Thymus (tissue), 11 donors: Measurements from ENCODE around the gene FAM3A. TPM values are rescaled to one million over a fixed set of nuclear protein-coding genes. Genes with fewer than 3 reads are reported as not detected.

Source experiments
- DNase-seq, 9 donors: peaks; one replicate each; pipeline ENCODE4 v3.0.0-alpha.2; 2013; ENCODE audit warnings: low spot score in 9 of 9, low read depth in 6 of 9, missing footprints in 1 of 9
- H3K27ac ChIP-seq, 2 donors: one replicate each; pipeline ENCODE4 v1.5.1; 2013; ENCODE audit warnings: control low read depth in 1 of 2, low read depth in 1 of 2, low read length in 1 of 2, mild to moderate bottlenecking in 1 of 2, moderate library complexity in 1 of 2
- H3K27me3 ChIP-seq, 2 donors: one replicate each; pipeline ENCODE4 v1.5.1; 2013; ENCODE audit warnings: low read length in 1 of 2; ENCODE audit not compliant: control insufficient read depth in 2 of 2, insufficient read depth in 1 of 2
- H3K36me3 ChIP-seq, 2 donors: one replicate each; pipeline ENCODE4 v1.5.1; 2013; ENCODE audit warnings: low read length in 1 of 2, mild to moderate bottlenecking in 1 of 2, moderate library complexity in 1 of 2; ENCODE audit not compliant: control insufficient read depth in 2 of 2, insufficient read depth in 2 of 2
- H3K4me1 ChIP-seq, 2 donors: one replicate each; pipeline ENCODE4 v1.5.1; 2013; ENCODE audit warnings: low read length in 2 of 2; ENCODE audit not compliant: control insufficient read depth in 2 of 2, insufficient read depth in 2 of 2
- H3K4me3 ChIP-seq, 2 donors: one replicate each; pipeline ENCODE4 v1.5.1; 2013; ENCODE audit warnings: low read length in 2 of 2, control low read depth in 1 of 2, mild to moderate bottlenecking in 1 of 2
- H3K9me3 ChIP-seq, 2 donors: one replicate each; pipeline ENCODE4 v1.5.1; 2013; ENCODE audit warnings: low read length in 1 of 2, mild to moderate bottlenecking in 1 of 2; ENCODE audit not compliant: control insufficient read depth in 2 of 2, insufficient read depth in 1 of 2
- WGBS: extraction: QIAGEN DNeasy Blood & Tissue Kit; methylation state at CpG from one replicate; pipeline ENCODE4 v1.1.7; 2013; 5-methylcytosine and 5-hydroxymethylcytosine counted together
- polyA plus RNA-seq: library from polyadenylated mRNA; stranded (reverse); fragments of 200-250 nt; gene quantifications from one replicate; pipeline ENCODE4 v1.2.3, GENCODE V29; 2013
- total RNA-seq: library from RNA; stranded (reverse); fragments of 120-200 nt; gene quantifications from one replicate; pipeline ENCODE4 v1.2.4, GENCODE V29; 2013
- donor health status: healthy.

FAM3A gene
- total and polyA plus RNA-seq, 2 donors = 18.4 to 73.4 TPM

DNA sequence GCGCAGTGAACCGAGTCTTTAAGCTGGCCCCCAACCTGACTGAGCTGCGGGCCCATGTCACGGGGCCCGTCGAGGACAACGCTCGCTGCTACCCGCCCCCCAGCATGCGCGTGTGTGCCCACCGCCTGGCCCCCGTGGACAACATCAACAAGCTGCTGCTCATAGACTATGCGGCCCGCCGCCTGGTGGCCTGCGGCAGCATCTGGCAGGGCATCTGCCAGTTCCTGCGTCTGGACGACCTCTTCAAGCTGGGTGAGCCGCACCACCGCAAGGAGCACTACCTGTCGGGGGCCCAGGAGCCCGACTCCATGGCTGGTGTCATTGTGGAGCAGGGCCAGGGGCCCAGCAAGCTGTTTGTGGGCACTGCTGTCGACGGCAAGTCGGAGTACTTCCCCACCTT lies 55.7 kb downstream of the FAM3A start:
- H3K27me3 ChIP-seq = peaks cover 0 to 8% of the 10 kb centered on the region in 2 donors

DNA sequence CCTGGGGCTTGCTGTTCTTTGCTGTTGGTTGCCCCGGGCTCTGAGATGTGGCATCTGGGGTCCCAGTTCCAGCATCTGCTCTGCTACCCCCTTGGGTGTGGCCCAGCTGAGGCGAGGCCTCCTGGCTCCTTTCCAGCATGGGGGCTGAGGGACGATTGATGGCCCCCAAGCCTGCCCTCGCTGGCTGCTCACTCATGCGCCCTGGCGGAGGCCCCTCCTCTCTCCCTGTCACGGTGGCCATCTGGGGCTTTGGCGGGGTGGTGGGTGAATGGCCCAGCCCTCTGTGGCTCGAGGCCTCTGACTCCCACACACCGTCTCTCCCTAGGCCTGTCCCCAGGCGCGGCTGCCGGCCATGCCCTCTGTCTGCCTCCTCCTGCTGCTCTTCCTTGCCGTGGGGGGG lies 56.2 kb downstream of the FAM3A start:
- Histone ChIP-seq H3K27me3 (peaks cover 0 to 8% of the 10 kb centered on the region in 2 donors), H3K4me3 (no peak overlapping the region), H3K4me1 (peaks cover 2 to 5% of the 10 kb centered on the region in 2 donors), H3K9me3 (peaks cover 0 to 7% of the 10 kb centered on the region in 2 donors), H3K27ac (no peak overlapping the region), H3K36me3 (peaks cover 0 to 18% of the 10 kb centered on the region in 2 donors)
- no peak for DNase-seq
- 88% methylated on average over 14 of the region's 14 CpGs for WGBS

More for the DNA sequence above, 55.7 kb downstream of the FAM3A start:
- no peak for DNase-seq
- Histone ChIP-seq H3K27ac (no peak overlapping the region), H3K36me3 (peaks cover under 1 to 20% of the 10 kb centered on the region in 2 donors), H3K4me3 (no peak overlapping the region), H3K4me1 (peaks cover 2 to 5% of the 10 kb centered on the region in 2 donors), H3K9me3 (peaks cover 0 to 7% of the 10 kb centered on the region in 2 donors)
- WGBS = 96% methylated on average over 26 of the region's 26 CpGs

DNA sequence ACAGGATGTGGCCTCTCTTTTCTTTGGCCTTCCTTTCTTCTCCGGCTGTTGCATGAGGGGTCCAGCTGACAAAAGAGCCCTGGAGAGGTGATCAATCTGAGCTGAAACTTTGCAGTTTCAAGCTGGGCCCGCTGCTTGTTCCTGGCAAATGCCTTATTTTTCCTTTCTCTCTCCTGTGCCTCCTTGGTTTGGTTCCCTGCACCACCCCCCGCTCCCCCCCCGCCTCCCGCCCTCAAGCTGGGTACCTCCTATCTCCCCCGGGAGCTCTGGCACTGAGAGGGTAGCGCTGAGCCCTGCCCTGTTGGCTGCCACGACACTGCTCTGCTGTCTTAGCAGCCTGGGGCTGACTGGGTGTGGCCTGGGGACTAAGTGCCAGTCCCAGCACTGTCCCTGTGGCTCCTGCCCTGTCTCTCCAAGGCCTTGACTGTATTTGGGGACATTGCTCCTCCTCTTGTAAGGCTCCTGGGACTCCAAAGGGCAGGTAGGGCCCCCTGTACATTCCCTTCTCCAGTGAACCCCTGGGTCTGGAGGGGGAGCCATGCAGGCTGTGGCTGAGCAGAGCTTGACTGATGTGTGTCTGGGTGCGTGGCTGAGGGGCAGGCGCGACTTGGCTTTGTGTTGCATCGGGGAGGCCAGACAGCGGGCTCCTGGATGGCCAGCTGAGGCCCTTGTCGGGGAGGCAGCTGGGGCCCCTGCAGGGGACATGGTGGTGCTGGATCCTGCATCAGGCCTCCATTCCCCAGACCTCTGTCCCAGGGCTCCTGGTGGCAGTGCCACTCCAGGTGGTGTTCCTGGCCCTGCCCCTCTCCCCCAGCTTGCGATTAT lies 56.9 kb downstream of the FAM3A start:
- Histone ChIP-seq H3K27me3 (peaks cover 0 to 8% of the 10 kb centered on the region in 2 donors), H3K27ac (no peak overlapping the region), H3K4me1 (peaks cover 2 to 5% of the 10 kb centered on the region in 2 donors), H3K4me3 (peak overlapping the region; percentile 42 to 66), H3K9me3 (peaks cover 0 to 4% of the 10 kb centered on the region in 2 donors), H3K36me3 (peaks cover 0 to 13% of the 10 kb centered on the region in 2 donors)
- WGBS = 73% methylated on average over 15 of the region's 15 CpGs
- DNase-seq = peak in 1 of 9 donors; percentile 9

DNA sequence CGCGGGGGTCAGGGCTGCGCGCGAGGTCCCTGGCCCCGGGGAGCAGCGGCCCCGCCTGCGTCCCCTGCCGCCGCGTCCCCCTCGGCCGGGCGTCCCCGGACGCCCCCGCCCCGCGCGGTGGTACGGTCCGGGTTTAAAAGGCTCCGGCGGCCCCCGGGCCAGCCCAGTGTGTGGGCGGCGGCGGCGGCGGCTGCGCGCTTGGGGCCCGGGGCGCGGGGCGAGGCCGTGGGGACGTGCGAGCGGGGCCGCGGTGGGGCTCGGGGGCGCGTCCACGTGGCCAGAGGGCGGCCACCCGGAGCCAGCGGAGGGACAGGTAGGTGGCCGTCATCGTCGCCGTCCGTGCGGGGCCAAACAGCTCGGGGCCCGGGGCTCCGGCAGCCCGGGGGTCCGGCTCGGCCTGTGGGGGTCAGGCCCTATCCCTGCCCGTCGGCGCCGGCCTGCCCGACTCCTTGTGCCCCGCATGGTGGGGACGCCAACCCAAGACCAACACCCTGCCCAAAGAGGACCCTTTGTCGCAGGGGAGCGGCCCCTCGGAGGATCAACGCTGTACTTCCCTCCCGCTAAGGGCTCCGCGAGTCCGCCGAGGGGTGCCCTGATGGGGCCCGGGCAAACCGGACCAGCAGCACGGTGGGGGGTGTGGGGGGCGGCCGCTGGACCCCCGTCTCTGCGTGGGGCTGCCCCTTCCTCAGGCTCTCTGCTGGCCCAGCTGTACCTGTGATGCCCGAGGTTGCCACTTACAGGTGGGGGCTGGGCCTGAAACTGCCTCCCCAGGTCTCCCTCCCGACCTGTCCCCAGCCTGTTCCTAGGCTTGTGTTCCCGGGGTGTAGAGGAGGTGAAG lies 57.7 kb downstream of the FAM3A start, which contains the start of gene PLXNA3:
Gene PLXNA3 (plus strand): TSS at position 166 of the 838 bp plus-strand sequence. CDS start 1,903 bp downstream, outside the sequence.
- peaks cover 0 to 4% of the 10 kb centered on the region in 2 donors for H3K9me3 ChIP-seq
- H3K36me3 ChIP-seq = peaks cover 0 to 13% of the 10 kb centered on the region in 2 donors
- H3K27ac ChIP-seq = peak within 1 kb of the TSS in 1 of 2 donors; percentile 74
- DNase-seq = peak in 5 of 9 donors; percentile 42 to 68 (median 47)
- peak within 1 kb of the TSS; percentile 45 to 66 for H3K4me3 ChIP-seq
- H3K27me3 ChIP-seq = peaks cover 0 to 8% of the 10 kb centered on the region in 2 donors
- H3K4me1 ChIP-seq = peaks cover 2 to 5% of the 10 kb centered on the region in 2 donors
- WGBS = 1% methylated on average over 75 of the region's 88 CpGs

DNA sequence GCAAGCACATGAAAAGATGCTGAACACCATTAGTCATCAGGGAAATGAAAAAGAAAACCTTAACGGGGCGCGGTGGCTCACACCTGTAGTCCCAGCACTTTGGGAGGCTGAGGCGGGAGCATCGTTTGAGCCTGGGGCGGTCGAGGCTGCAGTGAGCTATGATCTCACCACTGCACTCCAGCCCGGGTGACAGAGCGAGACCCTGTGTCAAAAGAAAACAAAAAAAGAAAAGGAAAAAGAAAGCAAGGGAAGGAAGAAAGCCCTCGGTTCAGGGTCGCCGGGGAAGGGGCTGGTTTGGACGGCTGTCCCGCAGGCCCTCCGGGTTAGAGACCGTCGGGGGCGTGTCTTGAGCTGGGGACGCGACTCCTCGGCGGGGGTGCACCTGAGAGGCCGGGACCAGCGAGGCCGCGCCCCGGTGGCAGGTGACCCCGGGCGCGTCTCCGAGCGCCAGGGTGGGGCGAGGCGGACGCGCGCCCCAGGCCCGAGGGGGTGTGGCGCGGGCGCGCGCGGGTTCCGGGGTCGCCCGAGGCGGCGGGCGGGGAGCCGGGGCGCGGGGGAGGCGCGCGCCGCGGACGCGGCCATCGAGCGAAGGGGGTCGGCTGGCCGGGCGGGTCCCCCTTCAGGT lies 58.4 kb downstream of the FAM3A start:
- 5% methylated on average over 65 of the region's 65 CpGs for WGBS
- peaks cover 0 to 8% of the 10 kb centered on the region in 2 donors for H3K27me3 ChIP-seq
- DNase-seq = peak in 5 of 9 donors; percentile 39 to 67 (median 60)
- peaks cover 2 to 5% of the 10 kb centered on the region in 2 donors for H3K4me1 ChIP-seq
- H3K9me3 ChIP-seq = peaks cover 0 to 4% of the 10 kb centered on the region in 2 donors
- peak overlapping the region; percentile 45 to 66 for H3K4me3 ChIP-seq
- peaks cover 0 to 13% of the 10 kb centered on the region in 2 donors for H3K36me3 ChIP-seq
- peak overlapping the region in 1 of 2 donors; percentile 74 for H3K27ac ChIP-seq

Other genes starting within 250 kb of the FAM3A start
- not detected for gene TEX28, start 221.1 kb downstream of the FAM3A start, total RNA-seq
- 0.05 TPM for gene TEX28, start 221.1 kb downstream of the FAM3A start, polyA plus RNA-seq
- gene TKTL1, start 220.4 kb downstream of the FAM3A start, total RNA-seq = 1.3 TPM
- gene TKTL1, start 220.4 kb downstream of the FAM3A start, polyA plus RNA-seq = 0.43 TPM
- gene FLNA, start 141.6 kb downstream of the FAM3A start, total RNA-seq = 164 TPM
- 412 TPM for gene FLNA, start 141.6 kb downstream of the FAM3A start, polyA plus RNA-seq
- gene EMD, start 136.9 kb downstream of the FAM3A start, total RNA-seq = 8.2 TPM
- gene EMD, start 136.9 kb downstream of the FAM3A start, polyA plus RNA-seq = 110 TPM
- gene RPL10, start 117.9 kb downstream of the FAM3A start, total RNA-seq = 5,085 TPM
- gene RPL10, start 117.9 kb downstream of the FAM3A start, polyA plus RNA-seq = 5,714 TPM
- gene DNASE1L1, start 107.0 kb downstream of the FAM3A start, total RNA-seq = 10.1 TPM
- gene DNASE1L1, start 107.0 kb downstream of the FAM3A start, polyA plus RNA-seq = 23.0 TPM
- gene TAFAZZIN, start 104.7 kb downstream of the FAM3A start, total RNA-seq = 21.0 TPM
- gene TAFAZZIN, start 104.7 kb downstream of the FAM3A start, polyA plus RNA-seq = 111 TPM
- 26.6 TPM for gene ATP6AP1, start 87.6 kb downstream of the FAM3A start, total RNA-seq
- 53.7 TPM for gene ATP6AP1, start 87.6 kb downstream of the FAM3A start, polyA plus RNA-seq
- gene GDI1, start 79.1 kb downstream of the FAM3A start, total RNA-seq = 39.2 TPM
- gene GDI1, start 79.1 kb downstream of the FAM3A start, polyA plus RNA-seq = 144 TPM
- 29.8 TPM for gene FAM50A, start 72.1 kb downstream of the FAM3A start, total RNA-seq
- 112 TPM for gene FAM50A, start 72.1 kb downstream of the FAM3A start, polyA plus RNA-seq
- gene PLXNA3, start 58.0 kb downstream of the FAM3A start, total RNA-seq = 2.2 TPM
- gene PLXNA3, start 58.0 kb downstream of the FAM3A start, polyA plus RNA-seq = 14.3 TPM
- gene LAGE3, start 37.0 kb downstream of the FAM3A start, total RNA-seq = 39.9 TPM
- 17.3 TPM for gene LAGE3, start 37.0 kb downstream of the FAM3A start, polyA plus RNA-seq
- gene UBL4A, start 29.6 kb downstream of the FAM3A start, total RNA-seq = 29.9 TPM
- 20.7 TPM for gene UBL4A, start 29.6 kb downstream of the FAM3A start, polyA plus RNA-seq
- 6.1 TPM for gene SLC10A3, start 25.6 kb downstream of the FAM3A start, total RNA-seq
- gene SLC10A3, start 25.6 kb downstream of the FAM3A start, polyA plus RNA-seq = 21.6 TPM
- 13.9 TPM for gene G6PD, start 30.6 kb upstream of the FAM3A start, total RNA-seq
- 21.0 TPM for gene G6PD, start 30.6 kb upstream of the FAM3A start, polyA plus RNA-seq
- gene IKBKG, start 31.4 kb upstream of the FAM3A start, total RNA-seq = 17.7 TPM
- gene IKBKG, start 31.4 kb upstream of the FAM3A start, polyA plus RNA-seq = 38.3 TPM
- gene CTAG1A, start 68.9 kb upstream of the FAM3A start, total RNA-seq = not detected
- gene CTAG1A, start 68.9 kb upstream of the FAM3A start, polyA plus RNA-seq = 0.07 TPM
- not detected for gene CTAG1B, start 103.0 kb upstream of the FAM3A start, total RNA-seq
- not detected for gene CTAG1B, start 103.0 kb upstream of the FAM3A start, polyA plus RNA-seq
- not detected for gene CTAG2, start 137.3 kb upstream of the FAM3A start, total RNA-seq
- gene CTAG2, start 137.3 kb upstream of the FAM3A start, polyA plus RNA-seq = 0.05 TPM
- gene GAB3, start 234.8 kb upstream of the FAM3A start, total RNA-seq = 7.6 TPM
- gene GAB3, start 234.8 kb upstream of the FAM3A start, polyA plus RNA-seq = 5.0 TPM
- 43.8 TPM for gene DKC1, start 246.6 kb upstream of the FAM3A start, total RNA-seq
- 34.0 TPM for gene DKC1, start 246.6 kb upstream of the FAM3A start, polyA plus RNA-seq